Stimulated activated CD8-positive, alpha-beta memory T cell treated with anti-CD3 and anti-CD28 coated beads, Interleukin-4, amount 100 ng/mL, for 4 hours (primary cell): ENCODE measurements around the gene THAP4.
A peak's percentile ranks its signal among the peaks of the same experiment; 100 is the strongest.
"Not testable (repeated sequence)": the region's sequence is repeated elsewhere in the genome, so short reads cannot be mapped to it uniquely, and the experiment has no call there.

Experiments
- DNase-seq, 2 donors: peaks; one replicate each; pipeline ENCODE4 v3.0.0-alpha.2; 2020; ENCODE audit warnings: low read depth in 2 of 2, low spot score in 1 of 2

The THAP4 gene

GRCh38 chr2:241613017-241613780 lies 23.8 kb downstream of the THAP4 start:
- DNase-seq, result no peak

- DNase-seq, result no peak
Observed at GRCh38 chr2:241612156-241613016, 24.6 kb downstream of the THAP4 start.

- no peak for DNase-seq
Observed at GRCh38 chr2:241611062-241611461, 25.9 kb downstream of the THAP4 start.

- DNase-seq, result peak; percentile 76 to 84
Observed at GRCh38 chr2:241609859-241610793, 26.8 kb downstream of the THAP4 start.

- no peak for DNase-seq
Observed at GRCh38 chr2:241608881-241609280, 28.1 kb downstream of the THAP4 start.

- no peak for DNase-seq
Observed at GRCh38 chr2:241607162-241607885, 29.6 kb downstream of the THAP4 start.

GRCh38 chr2:241606186-241606585 lies 30.8 kb downstream of the THAP4 start:
- DNase-seq, result no peak

GRCh38 chr2:241603686-241604085 lies 33.3 kb downstream of the THAP4 start:
- no peak for DNase-seq

- DNase-seq, result no peak
Observed at GRCh38 chr2:241602720-241603119, 34.2 kb downstream of the THAP4 start.

- no peak for DNase-seq
Observed at GRCh38 chr2:241601841-241602240, 35.1 kb downstream of the THAP4 start.

- no peak for DNase-seq
Observed at GRCh38 chr2:241599615-241600014, 37.3 kb downstream of the THAP4 start.

GRCh38 chr2:241598487-241598886 lies 38.5 kb downstream of the THAP4 start:
- no peak for DNase-seq

GRCh38 chr2:241598061-241598460 lies 38.9 kb downstream of the THAP4 start:
- no peak for DNase-seq

- no peak for DNase-seq
Observed at GRCh38 chr2:241597561-241597960, 39.4 kb downstream of the THAP4 start.

- DNase-seq, result no peak
Observed at GRCh38 chr2:241595600-241596140, 41.3 kb downstream of the THAP4 start.

- DNase-seq, result no peak
Observed at GRCh38 chr2:241593271-241593670, 43.7 kb downstream of the THAP4 start.

- DNase-seq, result no peak
Observed at GRCh38 chr2:241592126-241592845, 44.7 kb downstream of the THAP4 start.

- not testable (repeated sequence) for DNase-seq
Observed at GRCh38 chr2:241590496-241591455, 46.2 kb downstream of the THAP4 start.
